ENCODE measurements around the gene MTHFD1L. TPM values are rescaled to one million over a fixed set of nuclear protein-coding genes. Genes with fewer than 3 reads are reported as not detected.
A peak's percentile ranks its signal among the peaks of the same experiment; 100 is the strongest.
"Not testable (repeated sequence)": the region's sequence is repeated elsewhere in the genome, so short reads cannot be mapped to it uniquely, and the experiment has no call there.

MTHFD1L gene
- total RNA-seq, 1 donor from 2014 or later = 53.2 TPM

DNA sequence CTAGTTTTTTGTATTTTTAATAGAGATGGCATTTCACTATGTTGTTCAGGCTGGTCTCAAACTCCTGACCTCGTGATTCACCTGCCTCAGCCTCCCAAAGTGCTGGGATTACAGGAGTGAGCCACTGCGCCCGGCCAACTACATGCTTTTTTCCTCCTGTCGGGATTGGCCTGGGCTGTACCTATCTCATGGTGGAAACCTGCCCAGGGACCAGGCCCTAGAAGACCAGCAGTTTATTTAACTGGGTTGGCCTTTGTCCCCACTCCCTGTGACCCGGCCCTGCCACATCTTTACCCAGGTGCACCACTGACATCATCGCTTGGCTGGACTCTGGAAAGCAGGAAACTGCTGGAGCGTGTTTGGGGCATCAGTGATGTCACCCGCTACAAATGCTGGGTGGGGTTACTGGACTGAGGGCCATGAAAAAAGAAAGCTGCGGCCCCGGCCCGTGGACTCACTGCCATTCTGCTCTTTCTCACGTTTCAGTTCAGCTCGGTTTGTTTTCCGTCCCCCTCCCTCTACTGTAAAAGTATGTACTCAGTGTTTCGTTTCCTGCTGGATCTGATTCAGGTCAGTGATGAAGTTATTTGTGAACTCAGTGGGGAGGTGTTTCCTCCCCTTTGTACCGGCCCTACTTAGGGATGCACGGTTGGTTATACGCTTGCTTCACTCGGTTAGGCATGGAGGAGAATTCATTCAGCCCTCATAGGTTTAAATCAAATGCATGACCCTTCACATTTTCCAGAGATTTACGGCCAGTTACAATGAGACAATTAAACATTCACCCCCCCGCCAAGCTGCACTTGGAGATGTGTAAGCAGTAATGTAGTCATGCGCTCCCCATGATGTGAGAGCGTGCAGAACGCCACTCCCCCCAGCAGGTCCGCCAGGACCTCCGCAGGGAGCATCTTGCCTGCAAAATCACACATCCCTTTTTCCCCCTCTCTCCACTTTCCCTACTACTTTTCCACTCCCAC, 179.3 kb downstream of the MTHFD1L start:
- FAIRE-seq (no peak), DNase-seq (ENCODE audit: low read depth) (peak; percentile 86)
- Histone ChIP-seq H3K27me3 (ENCODE audit: control insufficient read depth, insufficient read depth, low read length) (no peaks in the 10 kb centered on the region), H3K36me3 (ENCODE audit: control insufficient read depth, insufficient read depth, low read length) (peaks cover 5% of the 10 kb centered on the region), H3K4me3 (ENCODE audit: low read depth, low read length) (no peak overlapping the region)
- TF ChIP-seq, protein P1, sequence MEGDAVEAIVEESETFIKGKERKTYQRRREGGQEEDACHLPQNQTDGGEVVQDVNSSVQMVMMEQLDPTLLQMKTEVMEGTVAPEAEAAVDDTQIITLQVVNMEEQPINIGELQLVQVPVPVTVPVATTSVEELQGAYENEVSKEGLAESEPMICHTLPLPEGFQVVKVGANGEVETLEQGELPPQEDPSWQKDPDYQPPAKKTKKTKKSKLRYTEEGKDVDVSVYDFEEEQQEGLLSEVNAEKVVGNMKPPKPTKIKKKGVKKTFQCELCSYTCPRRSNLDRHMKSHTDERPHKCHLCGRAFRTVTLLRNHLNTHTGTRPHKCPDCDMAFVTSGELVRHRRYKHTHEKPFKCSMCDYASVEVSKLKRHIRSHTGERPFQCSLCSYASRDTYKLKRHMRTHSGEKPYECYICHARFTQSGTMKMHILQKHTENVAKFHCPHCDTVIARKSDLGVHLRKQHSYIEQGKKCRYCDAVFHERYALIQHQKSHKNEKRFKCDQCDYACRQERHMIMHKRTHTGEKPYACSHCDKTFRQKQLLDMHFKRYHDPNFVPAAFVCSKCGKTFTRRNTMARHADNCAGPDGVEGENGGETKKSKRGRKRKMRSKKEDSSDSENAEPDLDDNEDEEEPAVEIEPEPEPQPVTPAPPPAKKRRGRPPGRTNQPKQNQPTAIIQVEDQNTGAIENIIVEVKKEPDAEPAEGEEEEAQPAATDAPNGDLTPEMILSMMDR (IDR thresholded peaks at IDR 0.05; ENCODE audit: insufficient read depth, low read length, severe bottlenecking) = no peak

GRCh38 chr6:151045511-151046222, 180.2 kb downstream of the MTHFD1L start:
- not testable (repeated sequence) for H3K27me3 ChIP-seq (ENCODE audit: control insufficient read depth, insufficient read depth, low read length); H3K4me3 ChIP-seq (ENCODE audit: low read depth, low read length); DNase-seq (ENCODE audit: low read depth); FAIRE-seq; H3K36me3 ChIP-seq (ENCODE audit: control insufficient read depth, insufficient read depth, low read length)

DNA sequence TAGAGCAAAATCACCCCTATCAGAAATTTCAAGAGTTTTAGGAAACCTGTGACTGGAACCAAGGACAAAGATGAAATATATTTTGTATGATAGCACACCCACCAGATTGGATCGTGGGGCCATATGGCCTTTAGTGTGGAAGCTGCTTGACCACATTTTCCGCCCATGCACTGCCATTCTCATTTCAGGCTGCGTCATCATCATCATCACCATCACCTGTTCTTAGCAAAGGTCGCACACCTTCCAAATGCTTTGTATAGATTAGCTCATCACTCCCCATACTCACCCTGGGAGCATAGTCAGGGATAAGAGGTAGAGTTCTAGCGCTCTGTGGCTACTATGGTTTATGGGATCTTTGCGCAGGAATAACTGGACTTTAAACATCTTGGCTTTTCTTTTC, 185.7 kb downstream of the MTHFD1L start:
- FAIRE-seq = no peak
- TF ChIP-seq, protein P1 (IDR thresholded peaks at IDR 0.05; ENCODE audit: insufficient read depth, low read length, severe bottlenecking) = no peak

DNA sequence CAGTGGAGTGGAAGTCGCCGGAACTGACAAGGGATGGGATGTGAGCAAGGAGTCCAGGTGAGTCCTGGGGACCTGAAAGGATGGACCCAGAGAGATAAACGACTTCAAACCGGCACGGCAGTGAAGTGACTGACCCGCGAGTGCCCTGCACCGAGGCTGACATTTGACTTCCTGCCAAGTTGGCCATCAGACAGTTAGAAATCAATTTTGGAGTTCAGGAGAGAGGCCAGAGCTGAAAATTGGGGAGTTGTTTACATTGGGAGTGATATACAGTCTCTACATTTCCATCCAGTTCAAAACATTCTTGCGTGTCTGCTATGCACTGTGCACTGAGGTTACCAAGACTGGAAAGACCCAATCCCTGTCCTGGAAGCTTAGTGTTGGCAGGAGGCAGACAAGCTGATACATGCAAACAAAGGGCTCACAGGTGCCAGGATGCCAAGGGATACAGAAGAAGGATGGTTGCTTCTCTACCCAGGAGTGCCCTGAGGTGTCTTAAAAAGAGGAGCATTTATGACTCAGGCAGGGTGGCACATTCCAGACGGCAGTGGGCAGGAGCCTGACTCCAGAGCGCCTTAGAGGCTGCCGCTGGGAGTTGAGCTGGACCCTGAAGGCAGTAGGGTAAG, 186.6 kb downstream of the MTHFD1L start:
- peak; percentile 85 for DNase-seq (ENCODE audit: low read depth)

More for the DNA sequence above, 185.7 kb downstream of the MTHFD1L start:
- no peaks in the 10 kb centered on the region for H3K27me3 ChIP-seq (ENCODE audit: control insufficient read depth, insufficient read depth, low read length)
- no peak for DNase-seq (ENCODE audit: low read depth)
- peaks cover 7% of the 10 kb centered on the region for H3K36me3 ChIP-seq (ENCODE audit: control insufficient read depth, insufficient read depth, low read length)
- H3K4me3 ChIP-seq (ENCODE audit: low read depth, low read length) = no peak overlapping the region

DNA sequence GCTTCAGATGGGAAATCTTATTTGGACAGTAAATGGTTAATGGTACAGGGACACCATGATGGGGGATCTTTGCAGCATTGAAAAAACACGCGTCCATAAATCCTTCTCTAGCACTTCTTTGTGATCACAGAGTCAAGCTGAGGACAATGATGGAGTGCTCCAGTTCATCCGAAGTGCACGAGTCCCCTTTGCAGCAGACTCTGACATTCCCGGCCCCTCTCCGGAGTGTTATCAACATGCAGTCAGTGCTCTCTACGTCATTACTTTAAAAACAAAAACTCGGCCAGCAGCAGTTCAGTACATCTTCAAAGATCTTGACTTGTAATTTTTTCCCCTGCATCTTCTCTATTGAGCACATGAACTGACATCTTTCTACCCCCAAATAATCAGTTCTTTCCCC, 188.8 kb downstream of the MTHFD1L start:
- Histone ChIP-seq H3K27me3 (ENCODE audit: control insufficient read depth, insufficient read depth, low read length) (no peaks in the 10 kb centered on the region), H3K36me3 (ENCODE audit: control insufficient read depth, insufficient read depth, low read length) (peaks cover 1% of the 10 kb centered on the region), H3K4me3 (ENCODE audit: low read depth, low read length) (no peak overlapping the region)
- DNase-seq (ENCODE audit: low read depth) (no peak), FAIRE-seq (no peak)
- TF ChIP-seq, protein P1 (IDR thresholded peaks at IDR 0.05; ENCODE audit: insufficient read depth, low read length, severe bottlenecking) = no peak

More for the DNA sequence above, 186.6 kb downstream of the MTHFD1L start:
- peak; percentile 90 for FAIRE-seq
- H3K36me3 ChIP-seq (ENCODE audit: control insufficient read depth, insufficient read depth, low read length) = peaks cover 7% of the 10 kb centered on the region
- TF ChIP-seq, protein P1 (IDR thresholded peaks at IDR 0.05; ENCODE audit: insufficient read depth, low read length, severe bottlenecking) = peak; percentile 32
- no peak overlapping the region for H3K4me3 ChIP-seq (ENCODE audit: low read depth, low read length)
- H3K27me3 ChIP-seq (ENCODE audit: control insufficient read depth, insufficient read depth, low read length) = no peaks in the 10 kb centered on the region
